H1 (cell line): ENCODE measurements around the gene LIN28A. TPM values are rescaled to one million over a fixed set of nuclear protein-coding genes. Genes with fewer than 3 reads are reported as not detected.

ENCODE experiments used
- CTCF ChIA-PET: fragments of 300-600 bp; sonication (Branson Sonifier 250); formaldehyde crosslinking; loops from one replicate; lab custom pipeline; 2021; ENCODE audit not compliant: partially characterized antibody; lab: Charles Lee
- POLR2A ChIA-PET: fragments of 300-600 bp; sonication (Branson Sonifier 250); formaldehyde crosslinking; loops from one replicate; lab custom pipeline; 2021; ENCODE audit warnings: inconsistent platforms; ENCODE audit not compliant: partially characterized antibody; lab: Charles Lee
- DNase-seq, 2 experiments: peaks; one replicate each; pipeline versions ENCODE4 v3.0.0 to v3.0.0-alpha.2; 2010 to 2022; ENCODE audit warnings: low spot score in 2 of 2, low read depth in 1 of 2, mixed read lengths in 1 of 2
- FAIRE-seq: peaks from 2 replicates; lab custom pipeline; 2011; peaks lifted over from hg19 to GRCh38; lab: Jason Lieb, UNC
- H2AFZ ChIP-seq: 2 replicates; pipeline ENCODE4 v1.8.1; 2012; ENCODE audit warnings: low read length, inconsistent platforms
- H2AK5ac ChIP-seq: 2 replicates; pipeline ENCODE4 v1.6.1; 2013; ENCODE audit warnings: low read depth, low read length
- H2BK120ac ChIP-seq: replicated peaks from 2 replicates; pipeline ENCODE3; 2013; ENCODE audit warnings: low read depth, low read length, inconsistent platforms
- H2BK12ac ChIP-seq: 2 replicates; pipeline ENCODE4 v1.6.1; 2013; ENCODE audit warnings: low read depth, low read length
- H2BK15ac ChIP-seq: 2 replicates; pipeline ENCODE4 v1.6.1; 2013; ENCODE audit warnings: low read length
- H2BK20ac ChIP-seq: 2 replicates; pipeline ENCODE4 v1.6.1; 2013; ENCODE audit warnings: low read length
- H2BK5ac ChIP-seq: 2 replicates; pipeline ENCODE4 v1.6.1; 2013; ENCODE audit warnings: low read depth, low read length
- H3K14ac ChIP-seq: 2 replicates; pipeline ENCODE4 v1.6.1; 2013; ENCODE audit warnings: inconsistent platforms; ENCODE audit not compliant: insufficient read length
- H3K18ac ChIP-seq: 2 replicates; pipeline ENCODE4 v1.6.1; 2013; ENCODE audit warnings: low read length; ENCODE audit errors: extremely low read depth
- H3K23ac ChIP-seq: 2 replicates; pipeline ENCODE4 v1.6.1; 2013; ENCODE audit warnings: inconsistent platforms; ENCODE audit not compliant: insufficient read length
- H3K23me2 ChIP-seq: 2 replicates; pipeline ENCODE4 v1.6.1; 2013; ENCODE audit warnings: low read depth, low read length
- H3K27ac ChIP-seq: 2 replicates; pipeline ENCODE4 v1.6.1; 2011; ENCODE audit warnings: low read depth, low read length, inconsistent platforms
- H3K27me3 ChIP-seq, 4 experiments: replicated peaks in 1 of 4; 1 replicate in 1 of 4; 2 replicates in 3 of 4; pipeline versions ENCODE4 v1.6.1 to v1.8.1; 2011 to 2013; ENCODE audit warnings: low read length in 3 of 4, mild to moderate bottlenecking in 3 of 4, inconsistent platforms in 2 of 4, mixed read lengths in 2 of 4, moderate library complexity in 1 of 4; ENCODE audit not compliant: control insufficient read depth in 3 of 4, insufficient read depth in 3 of 4; ENCODE audit errors: extremely low read depth in 1 of 4
- H3K36me3 ChIP-seq, 4 experiments: 2 replicates each; pipeline versions ENCODE4 v1.6.1 to v1.8.1; 2011 to 2013; ENCODE audit warnings: mild to moderate bottlenecking in 4 of 4, low read length in 3 of 4, moderate library complexity in 2 of 4, control low read depth in 1 of 4, inconsistent platforms in 1 of 4; ENCODE audit not compliant: insufficient read depth in 4 of 4, control insufficient read depth in 2 of 4
- H3K4ac ChIP-seq: replicated peaks from 2 replicates; pipeline ENCODE3; 2013; ENCODE audit warnings: low read length, low read depth, mixed read lengths, inconsistent platforms; ENCODE audit not compliant: insufficient read length
- H3K4me1 ChIP-seq, 4 experiments: replicated peaks in 1 of 4; 1 replicate in 1 of 4; 2 replicates in 3 of 4; pipeline versions ENCODE4 v1.6.1 to v1.8.1; 2011 to 2013; ENCODE audit warnings: low read length in 3 of 4, inconsistent platforms in 2 of 4, mixed read lengths in 1 of 4; ENCODE audit not compliant: insufficient read depth in 4 of 4, control insufficient read depth in 3 of 4
- H3K4me2 ChIP-seq, 2 experiments: 2 replicates each; pipeline versions ENCODE4 v1.6.1 to v1.8.1; 2011 to 2013; ENCODE audit warnings: low read depth in 2 of 2, low read length in 2 of 2, control low read depth in 1 of 2, inconsistent platforms in 1 of 2, mild to moderate bottlenecking in 1 of 2; ENCODE audit not compliant: insufficient read depth in 1 of 2
- H3K4me3 ChIP-seq, 4 experiments: fragments of 200-600, 300-600 bp in 1 of 4; sonication (generic), shearing (Covaris generic), sonication (Bioruptor Twin) in 1 of 4; 2 replicates each; pipeline versions ENCODE4 v1.5.1 to v1.8.1; 2011 to 2016; ENCODE audit warnings: low read length in 4 of 4, low read depth in 3 of 4, control low read depth in 2 of 4, inconsistent platforms in 2 of 4, mild to moderate bottlenecking in 2 of 4, mixed read lengths in 1 of 4, moderate library complexity in 1 of 4; ENCODE audit not compliant: insufficient read depth in 2 of 4; ENCODE audit errors: extremely low read depth in 1 of 4
- H3K56ac ChIP-seq: replicated peaks from 2 replicates; pipeline ENCODE3; 2013; ENCODE audit warnings: low read depth, mild to moderate bottlenecking, mixed read lengths, low read length, inconsistent platforms; ENCODE audit not compliant: insufficient read length
- H3K79me1 ChIP-seq: 2 replicates; pipeline ENCODE4 v1.6.1; 2013; ENCODE audit warnings: low read depth, low read length, control low read depth
- H3K79me2 ChIP-seq, 2 experiments: 2 replicates each; pipeline versions ENCODE4 v1.6.1 to v1.8.1; 2012 to 2013; ENCODE audit warnings: low read length in 2 of 2, mild to moderate bottlenecking in 2 of 2, inconsistent platforms in 1 of 2; ENCODE audit not compliant: insufficient read depth in 2 of 2, control insufficient read depth in 1 of 2
- H3K9ac ChIP-seq, 4 experiments: replicated peaks in 1 of 4; 1 replicate in 1 of 4; 2 replicates in 3 of 4; pipeline versions ENCODE4 v1.6.1 to v1.8.1; 2011 to 2013; ENCODE audit warnings: low read depth in 3 of 4, low read length in 3 of 4, control low read depth in 2 of 4, mild to moderate bottlenecking in 2 of 4, moderate library complexity in 2 of 4, inconsistent platforms in 1 of 4; ENCODE audit errors: extremely low read depth in 1 of 4
- H3K9me3 ChIP-seq, 2 experiments: 2 replicates each; pipeline versions ENCODE4 v1.6.1 to v1.8.1; 2012 to 2013; ENCODE audit warnings: mild to moderate bottlenecking in 2 of 2, moderate library complexity in 2 of 2, control low read depth in 1 of 2, inconsistent platforms in 1 of 2, low read depth in 1 of 2, low read length in 1 of 2, mixed read lengths in 1 of 2; ENCODE audit not compliant: insufficient read depth in 2 of 2
- H4K20me1 ChIP-seq, 2 experiments: replicated peaks in 1 of 2; 2 replicates each; pipeline versions ENCODE3 to v1.8.1; 2011 to 2013; ENCODE audit warnings: inconsistent platforms in 2 of 2, low read length in 2 of 2, mild to moderate bottlenecking in 1 of 2; ENCODE audit not compliant: insufficient read depth in 2 of 2, control insufficient read depth in 1 of 2
- H4K5ac ChIP-seq: 2 replicates; pipeline ENCODE4 v1.6.1; 2013; ENCODE audit warnings: low read length, low read depth, mixed read lengths, inconsistent platforms; ENCODE audit not compliant: insufficient read length
- H4K8ac ChIP-seq: 2 replicates; pipeline ENCODE4 v1.8.0; 2013; ENCODE audit warnings: mild to moderate bottlenecking, moderate library complexity, low read length, inconsistent platforms; ENCODE audit not compliant: insufficient read depth; ENCODE audit errors: extremely low read depth
- H4K91ac ChIP-seq: replicated peaks from 2 replicates; pipeline ENCODE3; 2013; ENCODE audit warnings: low read length, mixed read lengths, inconsistent platforms; ENCODE audit not compliant: insufficient read length
- CBX5 ChIP-seq: fragments of 300-800, 300-1000 bp; sonication (generic); IDR thresholded peaks from 2 replicates; pipeline ENCODE4 v1.7.1; 2016; ENCODE audit warnings: antibody characterized with exemption, low read length, low read depth
- CEBPB ChIP-seq: IDR thresholded peaks from 2 replicates; pipeline ENCODE4 v1.6.1; 2012; ENCODE audit warnings: low read depth, low read length
- GTF2F1 ChIP-seq: IDR thresholded peaks from 2 replicates; pipeline ENCODE4 v1.6.1; 2012; ENCODE audit warnings: low read depth, low read length, improper control_type of control experiment, borderline replicate concordance
- HDAC2 ChIP-seq, 2 experiments: fragments of 300-600 bp in 1 of 2; sonication (generic) in 1 of 2; IDR thresholded peaks; 2 replicates each; pipeline ENCODE4 v1.6.1; 2011 to 2012; ENCODE audit warnings: low read depth in 2 of 2, low read length in 2 of 2, mild to moderate bottlenecking in 2 of 2, moderate library complexity in 2 of 2, borderline replicate concordance in 1 of 2, inconsistent platforms in 1 of 2
- RNF2 ChIP-seq: fragments of 200-900, 300-1000 bp; sonication (generic); IDR thresholded peaks from 2 replicates; pipeline ENCODE4 v1.7.1; 2016; ENCODE audit warnings: borderline replicate concordance, low read depth, mild to moderate bottlenecking, antibody characterized with exemption, low read length; ENCODE audit not compliant: poor library complexity, severe bottlenecking; ENCODE audit errors: missing control alignments
- SAP30 ChIP-seq: fragments of 300-600 bp; sonication (generic); IDR thresholded peaks from 2 replicates; pipeline ENCODE4 v1.7.1; 2012; ENCODE audit warnings: low read length, moderate library complexity, mild to moderate bottlenecking, inconsistent platforms; ENCODE audit not compliant: insufficient read depth, insufficient replicate concordance
- SP1 ChIP-seq: IDR thresholded peaks from 2 replicates; pipeline ENCODE4 v1.6.1; 2011; ENCODE audit warnings: low read depth, low read length
- TCF12 ChIP-seq: IDR thresholded peaks from 2 replicates; pipeline ENCODE4 v1.6.1; 2011; ENCODE audit warnings: low read depth, mild to moderate bottlenecking, low read length
- WGBS, 2 experiments: shearing (Covaris generic) in 1 of 2; methylation state at CpG; one replicate each; pipeline versions ENCODE4 v1.1.6 to v1.1.7; 2013 to 2015; ENCODE audit warnings: low lambda C conversion rate in 2 of 2, mixed read lengths in 2 of 2, inconsistent platforms in 1 of 2, low coverage in 1 of 2, missing lambda C conversion rate in 1 of 2; ENCODE audit not compliant: insufficient replicate concordance in 2 of 2, insufficient coverage in 1 of 2, insufficient read length in 1 of 2; ENCODE audit errors: extremely low coverage in 1 of 2, missing lambda C conversion rate in 1 of 2; 5-methylcytosine and 5-hydroxymethylcytosine counted together
- polyA plus RNA-seq, 7 experiments: library from polyadenylated mRNA; depleted of rRNA in 3 of 7; stranded (reverse) in 5 of 7; unstranded in 2 of 7; fragments of >200 nt in 5 of 7; fragments of 200-250 nt in 2 of 7; gene quantifications; 1 replicate in 5 of 7; 2 replicates in 1 of 7; 4 replicates in 1 of 7; pipeline versions ENCODE4 v1.2.1 to v1.2.3, GENCODE V29; 2011 to 2013; ENCODE audit warnings: missing spikeins in 2 of 7, mixed read lengths in 2 of 7
- total RNA-seq: library from RNA; stranded (reverse); fragmentation: NEBNext Ultra II Directional; extraction: Animal tissue kit (Norgen Biotek cat#: 25700); gene quantifications from 2 replicates; pipeline ENCODE4 v1.2.1, GENCODE V29; 2021
- TF ChIP-seq, protein P1 (sequence below): IDR thresholded peaks from 2 replicates; pipeline ENCODE4 v1.6.1; 2012; ENCODE audit warnings: inconsistent platforms

Gene LIN28A
- total and polyA plus RNA-seq, 2 of the 8 experiments (the other 6 are each of a cell fraction or from before 2014, with no cell fraction given), result 403 to 1,486 TPM

DNA sequence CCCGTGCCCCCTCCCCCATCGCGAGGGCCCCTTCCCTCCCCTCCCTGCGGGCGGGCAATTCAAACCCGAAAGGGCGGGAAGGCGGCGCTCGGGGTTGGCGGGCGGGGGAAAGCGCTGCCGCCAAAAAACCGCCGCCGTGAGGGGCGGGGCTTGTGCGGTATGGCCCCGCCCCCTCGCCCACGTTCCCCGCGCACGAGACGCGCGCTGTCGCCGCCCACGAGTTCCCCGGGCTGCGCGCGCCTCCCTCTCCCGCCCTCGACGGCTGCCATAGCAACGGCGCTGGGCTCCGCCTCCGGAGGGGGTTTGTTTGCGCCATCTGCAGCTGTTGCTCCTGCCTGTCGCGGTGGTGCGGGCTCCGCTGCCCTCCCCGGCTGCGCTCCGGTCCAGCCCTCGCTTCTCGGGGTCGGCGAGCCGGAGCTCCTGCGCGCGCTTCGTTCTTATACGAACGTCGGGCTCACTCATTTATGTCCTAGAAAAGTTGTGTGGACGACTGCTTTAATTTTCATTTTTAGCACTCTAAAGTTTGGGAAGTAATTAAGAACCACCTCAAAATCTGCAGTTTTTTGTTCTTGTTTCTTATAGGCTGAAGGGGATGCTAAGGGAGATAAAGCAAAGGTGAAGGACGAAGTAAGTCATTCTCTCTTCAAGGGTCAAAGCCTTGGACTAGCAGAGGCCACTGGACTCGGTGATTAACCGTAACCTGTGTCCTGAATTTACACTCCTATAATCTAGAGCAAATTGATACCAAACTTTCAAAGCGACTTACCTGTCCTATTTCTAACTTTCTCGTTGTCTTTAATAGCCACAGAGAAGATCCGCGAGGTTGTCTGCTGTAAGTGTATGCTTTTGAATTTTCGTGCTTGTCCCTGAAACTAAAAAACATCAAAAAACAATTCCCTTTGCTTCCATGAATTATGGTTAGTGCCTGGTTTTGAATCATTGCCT lies 62.6 kb downstream of the LIN28A start:
- H3K79me2 ChIP-seq, result peaks cover 5 to 15% of the 10 kb centered on the region in 2 experiments; a peak in 3 of 4 replicates
- no peaks in the 10 kb centered on the region for H3K9me3 ChIP-seq
- FAIRE-seq, result no peak
- CTCF ChIA-PET, result interaction anchor here (0.7 to 4.3 kb wide), 2 partner anchors 27 to 79 kb away, joined by 3 to 16 read pairs; no protein-coding TSS in a partner anchor
- no peak overlapping the region for H3K56ac ChIP-seq
- no peak overlapping the region for H2BK5ac ChIP-seq
- peak overlapping the region; percentile 76 to 82 for H3K4me2 ChIP-seq
- no peak overlapping the region for H3K14ac ChIP-seq
- H3K79me1 ChIP-seq, result no peaks in the 10 kb centered on the region; the same call in 1 of the 2 replicates
- H2BK15ac ChIP-seq, result no peak overlapping the region
- H3K18ac ChIP-seq, result no peak overlapping the region; the same call in 1 of the 2 replicates
- H4K91ac ChIP-seq, result no peak overlapping the region
- DNase-seq, result peak; percentile 74 to 95
- H4K5ac ChIP-seq, result no peak overlapping the region
- H3K23me2 ChIP-seq, result peaks cover 11% of the 10 kb centered on the region
- WGBS, 2 experiments, result 15% methylated on average over 40 of the region's 71 CpGs; no CpG with 5 or more reads in 1 of the 2 experiments
- H2AK5ac ChIP-seq, result no peak overlapping the region
- POLR2A ChIA-PET, result interaction anchor here (0.6 to 5.0 kb wide), 20 partner anchors 9 to 957 kb away, joined by 3 to 73 read pairs (median 10); partner anchors contain the start of genes DHDDS, LIN28A and SH3BGRL3
- peak overlapping the region; percentile 99; the same call in 1 of the 2 replicates for H3K27ac ChIP-seq
- H2BK12ac ChIP-seq, result no peak overlapping the region
- peaks cover 8 to 13% (median 11%) of the 10 kb centered on the region in 4 experiments for H3K4me1 ChIP-seq
- peaks cover 6 to 12% of the 10 kb centered on the region in 2 experiments for H4K20me1 ChIP-seq
- peak overlapping the region; percentile 71 to 96 (median 82) for H3K4me3 ChIP-seq
- H3K23ac ChIP-seq, result no peak overlapping the region
- H2BK20ac ChIP-seq, result no peak overlapping the region
- H4K8ac ChIP-seq, result no peak overlapping the region
- no peak overlapping the region for H2AFZ ChIP-seq
- peak overlapping the region; percentile 39 to 100 (median 98); a peak in 6 of 7 replicates for H3K9ac ChIP-seq
- peaks cover 0 to 4% (median 0%) of the 10 kb centered on the region in 4 experiments; a peak in 2 of 7 replicates for H3K27me3 ChIP-seq
- H3K36me3 ChIP-seq, result peaks cover 21 to 54% (median 37%) of the 10 kb centered on the region in 4 experiments
- H2BK120ac ChIP-seq, result no peak overlapping the region
- H3K4ac ChIP-seq, result no peak overlapping the region
- TF ChIP-seq TCF12, result 0 out of 2 replicates have a peak, but pooled peaks have one; percentile 10
- peak; percentile 55; the same call in 1 of the 2 replicates for TF ChIP-seq SP1
- TF ChIP-seq CEBPB, result peak; percentile 36
- no peak for TF ChIP-seq GTF2F1
- no peak for TF ChIP-seq CBX5
- TF ChIP-seq, protein P1, sequence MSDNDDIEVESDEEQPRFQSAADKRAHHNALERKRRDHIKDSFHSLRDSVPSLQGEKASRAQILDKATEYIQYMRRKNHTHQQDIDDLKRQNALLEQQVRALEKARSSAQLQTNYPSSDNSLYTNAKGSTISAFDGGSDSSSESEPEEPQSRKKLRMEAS, result peak; percentile 24; the same call in 1 of the 2 replicates
- peak; percentile 27 for TF ChIP-seq SAP30
- no peak for TF ChIP-seq RNF2
- peak in 1 of 2 experiments; percentile 90; a peak in 1 of 4 replicates for TF ChIP-seq HDAC2 (IDR thresholded peaks at IDR 0.05; ENCODE audit: borderline replicate concordance in 1 of 2, low read depth in 2 of 2, low read length in 2 of 2)
